Stimulated activated CD8-positive, alpha-beta memory T cell treated with anti-CD3 and anti-CD28 coated beads, Interleukin-15, amount 100 ng/mL, for 4 hours (primary cell): ENCODE results near the gene UBE2V1.

Experiments used
- DNase-seq, 2 donors: peaks; one replicate each; pipeline ENCODE4 v3.0.0-alpha.2; 2020; ENCODE audit warnings: low read depth in 2 of 2

Gene UBE2V1

DNA sequence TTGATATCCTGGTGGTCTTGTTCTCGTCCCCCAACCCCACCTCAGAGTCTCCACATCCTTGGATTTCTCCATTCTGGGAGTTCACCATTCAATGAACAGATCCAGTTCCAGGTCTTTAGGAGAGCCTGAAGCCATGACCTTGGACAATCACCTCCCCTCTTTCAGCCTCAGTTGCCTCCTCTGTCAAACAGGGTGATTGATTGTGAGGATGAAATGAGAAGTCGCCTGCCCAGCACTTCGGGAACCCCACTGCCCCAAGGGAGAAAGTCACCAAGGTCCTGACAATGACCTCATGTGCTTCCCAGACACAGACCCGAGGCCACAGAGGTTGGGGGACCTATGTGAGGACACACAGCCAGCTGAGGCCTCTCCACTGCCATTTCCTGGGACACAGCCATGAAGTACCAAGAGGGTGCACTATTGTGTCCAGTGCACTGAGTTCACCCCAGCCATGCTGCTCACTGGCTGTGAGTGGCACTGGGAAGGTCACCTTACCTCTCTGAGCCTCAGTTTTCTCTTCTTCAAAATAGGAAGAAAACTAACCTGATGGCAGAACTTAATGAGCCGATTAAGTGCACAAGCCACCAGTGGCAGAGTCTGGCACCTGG lies 68.5 kb downstream of the UBE2V1 start:
- no peak for DNase-seq

- DNase-seq = no peak
Observed at GRCh38 chr20:50043573-50044352, 69.2 kb downstream of the UBE2V1 start.

DNA sequence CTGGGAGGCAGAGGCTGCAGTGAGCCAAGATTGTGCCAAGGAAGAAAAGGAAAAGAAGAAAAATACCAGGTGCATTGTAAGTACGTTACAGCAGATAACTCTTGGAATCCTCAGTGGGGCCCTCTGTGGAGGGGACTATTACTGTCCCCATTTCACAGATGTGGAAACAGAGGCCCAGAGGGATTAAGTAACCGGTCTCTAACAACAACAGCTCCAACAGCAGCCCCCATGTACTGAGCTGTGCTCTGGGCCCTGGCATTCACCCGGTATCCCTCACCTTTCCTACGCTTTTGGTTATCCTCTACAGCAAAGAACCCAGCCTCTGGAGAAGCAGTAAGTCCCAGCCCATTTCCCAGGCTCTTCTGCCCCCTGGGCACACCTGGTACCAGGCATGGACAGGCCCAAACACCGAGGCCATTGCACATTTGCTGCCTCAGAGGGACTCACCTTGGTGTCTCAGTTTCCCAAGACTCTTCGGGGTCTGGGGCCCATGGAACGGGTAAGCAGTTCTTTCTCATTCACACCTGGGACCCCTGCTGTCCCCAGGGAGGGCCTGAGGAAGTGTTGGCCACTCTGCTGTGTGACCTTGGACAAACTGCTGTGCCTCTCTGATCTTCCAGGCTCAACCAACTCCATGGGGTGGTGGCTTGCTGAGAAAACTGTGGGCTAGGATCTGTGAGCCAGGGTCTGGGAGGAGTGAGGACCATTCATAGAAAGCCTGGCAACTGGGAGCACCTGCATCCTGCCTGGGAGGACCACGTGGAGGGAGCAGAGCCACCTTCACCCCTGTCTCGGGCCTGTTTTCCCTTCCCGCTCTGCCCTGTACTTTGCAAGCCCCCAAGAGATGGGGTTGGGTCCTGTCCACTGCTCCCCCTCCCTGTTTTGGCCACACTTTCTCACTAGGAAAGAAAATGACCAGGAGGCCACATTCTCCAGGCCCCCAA lies 70.3 kb downstream of the UBE2V1 start:
- no peak for DNase-seq

DNA sequence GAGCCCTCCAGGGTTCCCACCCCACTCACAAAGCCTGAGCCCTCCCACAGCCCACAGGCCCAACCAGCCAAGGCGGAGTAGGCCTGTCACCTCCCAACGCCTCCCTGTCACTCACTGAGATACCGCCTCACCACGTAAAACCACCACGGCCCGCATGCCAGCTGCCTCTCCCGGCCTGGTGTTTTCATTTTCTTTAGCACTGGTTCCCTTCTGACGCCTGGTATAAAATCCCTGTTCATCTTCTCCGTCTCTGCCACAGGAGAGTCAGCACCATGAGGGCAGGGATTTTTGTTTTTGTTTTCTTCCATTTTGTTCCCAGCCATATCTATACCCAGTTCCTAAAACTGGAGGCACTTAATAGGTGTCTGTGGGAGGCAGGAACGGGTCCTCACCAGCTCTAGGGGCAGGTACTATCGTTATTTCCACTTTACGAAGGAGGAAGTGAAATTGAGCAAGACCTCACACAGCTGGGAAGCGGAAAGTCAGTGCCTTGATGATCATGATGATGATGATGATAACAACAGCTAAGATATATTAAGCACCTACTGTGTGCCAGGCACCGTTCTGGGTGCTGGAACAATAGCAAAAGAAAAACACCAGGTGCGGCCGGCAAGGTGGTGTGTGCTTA lies 71.6 kb downstream of the UBE2V1 start:
- no peak for DNase-seq

DNA sequence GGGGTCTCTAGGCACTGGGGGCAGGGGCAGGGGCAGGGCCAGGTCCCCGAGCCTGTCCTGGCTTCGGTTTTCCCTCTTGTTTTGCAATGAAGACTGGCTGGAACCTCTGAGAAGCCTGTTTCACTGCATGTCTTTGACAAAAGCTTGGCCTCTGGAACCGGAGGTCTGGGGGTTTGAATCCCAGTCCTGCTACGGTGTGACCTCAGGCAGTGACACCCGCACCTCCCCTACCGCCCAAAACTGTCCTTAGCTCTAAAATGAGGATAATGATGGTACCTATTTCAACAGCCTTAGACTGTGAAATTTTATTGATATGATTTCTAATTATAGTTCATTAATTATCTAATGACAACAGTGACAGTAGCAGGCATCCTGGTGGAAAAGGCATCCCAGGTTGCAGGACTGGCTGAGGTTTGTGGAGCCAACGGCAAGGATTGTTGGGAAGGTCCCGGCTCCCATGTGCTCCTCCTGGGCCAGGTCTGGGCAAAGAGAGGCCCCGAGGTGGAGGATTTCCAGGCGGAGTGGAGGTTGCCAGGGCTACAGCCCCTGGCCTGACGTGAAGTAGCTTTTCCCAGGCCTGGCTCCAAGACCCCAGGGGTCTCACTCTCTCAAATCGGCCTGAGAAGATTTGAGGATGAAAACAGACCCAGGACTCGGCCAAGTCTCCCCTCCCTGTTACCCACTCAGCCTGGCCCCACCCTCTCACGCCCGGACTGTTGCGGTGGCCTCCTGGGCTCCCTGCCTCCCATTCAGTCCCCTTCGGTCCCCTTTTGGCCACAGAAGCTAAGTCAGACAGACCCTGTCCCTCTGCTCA lies 72.3 kb downstream of the UBE2V1 start:
- no peak for DNase-seq

- DNase-seq = no peak
Observed at GRCh38 chr20:50039706-50040431, 73.1 kb downstream of the UBE2V1 start.

DNA sequence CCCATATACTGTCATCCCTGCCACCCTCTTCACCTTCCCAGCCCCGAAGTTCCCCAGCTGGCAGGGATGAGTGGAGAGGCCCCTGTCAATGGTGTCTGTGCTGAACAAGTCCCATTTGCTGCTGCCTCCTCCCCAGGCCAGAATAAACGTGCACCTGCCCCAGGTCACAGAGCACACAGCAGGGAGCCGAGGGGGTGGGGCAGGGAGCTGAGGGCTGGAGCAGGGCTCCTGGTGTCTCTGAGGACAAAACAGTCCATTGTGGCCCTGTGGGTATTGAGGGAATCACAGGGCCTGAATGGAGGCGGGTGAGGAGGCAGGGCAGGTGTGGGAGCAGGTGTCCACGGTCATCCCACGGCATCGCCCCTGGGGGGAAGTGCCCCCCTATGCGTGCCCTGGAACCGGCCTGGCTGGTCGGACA lies 74.4 kb downstream of the UBE2V1 start:
- DNase-seq = no peak

DNA sequence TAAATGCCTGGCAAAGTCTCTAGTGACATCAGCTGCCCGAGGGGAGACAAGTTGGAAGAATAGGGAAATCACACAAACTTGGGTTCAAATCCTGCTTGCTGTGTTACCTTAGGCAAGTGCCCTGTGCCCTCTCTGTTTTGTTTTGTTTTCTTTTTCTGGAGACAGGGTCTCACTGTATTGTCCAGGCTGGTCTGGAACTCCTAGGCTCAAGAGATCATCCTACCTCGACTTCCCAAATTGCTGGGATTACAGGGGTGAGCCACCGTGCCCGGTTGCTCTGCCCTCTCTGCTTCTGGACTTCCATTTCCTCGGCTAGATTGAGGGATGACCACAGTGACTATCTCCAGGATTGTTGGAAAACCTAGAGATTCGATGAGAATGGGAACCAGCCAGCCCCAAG lies 74.8 kb downstream of the UBE2V1 start:
- DNase-seq = no peak

DNA sequence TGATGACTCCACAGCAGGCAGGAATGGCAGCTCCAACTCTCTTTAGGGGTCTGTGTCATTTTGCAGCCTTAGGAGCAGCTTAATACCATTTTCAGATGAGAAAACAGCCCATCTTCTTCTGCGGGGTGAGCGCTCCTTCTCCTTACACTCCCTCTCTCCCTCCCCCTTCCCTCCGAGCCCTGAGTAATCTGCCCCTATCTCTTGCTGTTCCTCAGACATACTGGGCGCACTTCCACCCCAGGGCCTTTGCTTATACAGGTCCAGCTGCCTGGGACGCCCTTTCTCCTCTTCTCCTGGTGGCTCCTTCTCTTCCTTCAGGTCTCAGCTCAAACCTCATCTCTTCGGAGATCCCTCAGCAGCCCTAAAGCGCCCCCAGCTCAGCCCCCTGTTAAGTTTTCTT lies 75.4 kb downstream of the UBE2V1 start:
- no peak for DNase-seq

DNA sequence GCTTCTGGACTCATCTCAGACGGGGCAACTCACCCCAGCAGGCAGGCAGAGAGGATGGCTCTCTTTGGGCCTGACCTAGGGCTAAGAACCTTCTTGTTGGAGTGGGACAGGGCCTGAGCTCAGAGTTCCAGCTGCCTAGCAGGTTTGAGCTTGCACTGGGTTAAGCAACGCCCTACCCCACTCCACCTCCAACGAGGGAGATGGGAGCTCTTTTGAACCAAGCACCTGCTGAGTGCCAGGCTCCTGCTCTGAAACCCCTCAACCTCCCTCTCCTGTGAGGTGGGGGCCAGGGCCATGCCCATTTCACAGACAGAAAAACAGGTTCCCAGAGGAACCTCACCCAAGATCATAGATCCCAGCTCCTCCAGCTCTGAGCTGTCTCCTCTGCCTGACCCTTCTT lies 75.8 kb downstream of the UBE2V1 start:
- no peak for DNase-seq

GRCh38 chr20:50036703-50037102 lies 76.2 kb downstream of the UBE2V1 start:
- DNase-seq = no peak

DNA sequence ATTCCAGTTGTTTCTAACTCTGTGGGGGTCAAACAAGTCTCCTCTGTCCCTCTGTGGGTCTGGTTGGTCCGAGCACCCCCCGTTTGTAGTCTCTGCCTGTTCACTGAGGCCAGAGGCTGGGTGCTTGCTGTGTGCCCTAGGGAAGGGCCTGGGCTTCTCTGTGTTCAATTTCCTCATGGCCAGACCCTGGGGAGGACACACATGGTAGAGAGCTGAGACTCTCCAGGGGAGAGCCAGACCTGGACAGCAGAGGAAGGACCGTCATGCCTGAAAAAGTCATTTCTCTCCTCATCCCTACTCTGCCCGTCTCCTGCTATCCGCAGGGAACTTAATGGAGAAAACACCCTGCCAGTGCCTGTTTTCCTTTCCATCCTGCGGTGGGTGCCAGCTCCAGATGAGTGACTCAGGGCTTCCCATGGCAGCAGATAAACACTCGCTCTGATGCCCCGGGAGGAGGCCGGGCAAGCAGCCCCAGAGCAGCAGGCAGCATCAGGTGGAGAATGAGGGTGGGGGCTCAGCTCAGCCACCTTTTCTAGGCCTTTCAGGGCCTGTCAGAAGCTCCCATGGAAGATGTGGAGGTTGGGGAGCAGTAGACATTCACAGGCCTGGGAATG lies 78.3 kb downstream of the UBE2V1 start:
- DNase-seq = no peak

GRCh38 chr20:50032955-50033666 lies 79.8 kb downstream of the UBE2V1 start:
- no peak for DNase-seq
